Measurements from ENCODE around the gene PTPN14.
"Not testable (repeated sequence)": the region's sequence is repeated elsewhere in the genome, so short reads cannot be mapped to it uniquely, and the experiment has no call there.

PTPN14 gene

DNA sequence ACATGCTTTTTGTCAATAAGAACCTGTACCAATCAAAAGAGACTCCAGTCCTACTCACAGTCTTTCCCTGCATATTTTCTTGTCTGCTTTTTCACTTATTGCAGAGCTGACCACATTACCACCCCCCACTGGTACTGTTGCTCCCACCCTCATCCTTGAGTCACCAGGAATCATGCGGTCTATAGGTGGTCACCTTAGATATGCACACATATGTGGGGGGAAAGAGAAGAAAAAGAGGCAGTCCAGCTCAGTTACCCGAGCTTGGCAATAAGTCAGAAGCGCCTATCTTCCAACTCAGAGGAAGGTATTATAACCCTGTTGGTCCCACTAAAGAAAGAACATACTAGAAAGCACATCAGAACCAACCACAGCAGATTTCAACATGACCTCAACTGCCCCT lies 151.3 kb downstream of the PTPN14 start:
- no peak for DNase-seq (ENCODE audit: low read depth in 2 of 2)

DNA sequence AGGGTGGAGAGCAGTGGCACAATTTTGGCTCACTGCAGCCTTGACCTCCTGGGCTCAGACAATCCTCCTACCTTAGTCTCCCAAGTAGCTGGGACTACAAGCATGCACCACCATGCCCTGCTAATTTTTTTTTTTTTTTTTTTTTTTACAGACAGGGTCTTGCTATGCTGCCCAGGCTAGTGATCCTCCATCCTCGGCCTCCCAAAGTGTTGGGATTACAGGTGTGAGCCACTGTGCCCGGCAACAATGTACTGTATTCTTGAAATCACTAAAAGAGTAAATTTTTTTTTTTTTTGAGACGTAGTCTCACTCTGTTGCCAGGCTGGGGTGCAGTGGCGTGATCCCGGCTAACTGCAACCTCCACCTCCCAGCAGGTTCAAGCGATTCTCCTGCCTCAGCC lies 152.9 kb downstream of the PTPN14 start:
- no peak for DNase-seq (ENCODE audit: low read depth in 2 of 2)

DNA sequence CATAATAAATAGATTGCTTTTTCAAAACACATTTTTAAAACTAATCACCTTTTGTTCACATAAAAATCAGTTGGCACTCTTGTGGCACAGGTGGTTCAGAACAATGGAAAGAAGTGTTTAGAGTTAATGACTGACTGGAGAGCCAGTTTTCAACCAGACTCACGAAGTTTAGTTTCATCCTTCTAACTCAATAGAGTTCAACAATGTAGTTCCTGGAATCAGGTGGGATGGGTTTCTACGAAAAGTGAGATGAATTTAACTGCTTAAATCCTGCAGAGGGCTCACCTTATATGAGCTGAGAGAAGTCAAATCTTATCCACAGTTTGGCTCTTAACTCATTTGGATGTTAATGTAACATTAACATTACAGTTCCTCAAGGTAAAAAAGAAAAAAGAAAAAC lies 153.9 kb downstream of the PTPN14 start:
- DNase-seq (ENCODE audit: low read depth in 2 of 2): no peak

DNA sequence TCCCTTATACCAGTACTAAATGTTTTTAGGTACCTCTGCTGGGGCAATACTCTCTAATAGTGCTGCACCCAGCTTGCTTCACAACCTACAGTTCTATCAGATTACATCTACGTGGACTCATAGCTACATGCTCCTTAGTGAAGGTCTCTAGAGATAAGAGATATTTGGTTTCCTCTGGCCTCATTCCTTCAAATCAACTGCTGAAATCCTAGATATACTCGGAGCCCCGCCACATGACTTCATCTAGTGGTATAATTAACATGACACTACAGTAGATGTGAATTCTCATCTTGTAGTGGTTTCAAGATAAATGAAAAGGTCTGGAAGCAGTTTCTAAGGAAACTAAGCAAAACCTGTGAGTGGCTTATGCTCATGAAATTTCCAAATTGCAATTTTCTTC lies 155.1 kb downstream of the PTPN14 start:
- DNase-seq (ENCODE audit: low read depth in 2 of 2): no peak

DNA sequence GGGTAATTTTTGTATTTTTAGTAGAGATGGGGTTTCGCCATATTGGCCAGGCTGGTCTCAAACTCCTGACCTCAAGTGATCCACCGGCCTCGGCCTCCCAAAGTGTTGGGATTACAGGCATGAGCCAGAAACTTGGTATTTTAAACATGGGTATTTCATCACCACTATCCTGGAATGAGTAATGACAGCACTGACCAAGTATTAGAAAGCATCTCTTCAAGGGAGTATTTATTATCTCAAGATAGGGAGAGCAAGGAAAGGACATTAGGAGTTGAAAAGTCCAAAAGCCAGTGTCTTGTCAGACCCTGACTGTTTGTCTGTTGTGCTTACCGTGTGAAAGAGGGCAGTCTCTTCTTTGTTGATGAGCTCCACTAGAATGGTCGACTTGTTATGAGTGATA lies 156.8 kb downstream of the PTPN14 start:
- not testable (repeated sequence) for DNase-seq (ENCODE audit: low read depth in 2 of 2)

DNA sequence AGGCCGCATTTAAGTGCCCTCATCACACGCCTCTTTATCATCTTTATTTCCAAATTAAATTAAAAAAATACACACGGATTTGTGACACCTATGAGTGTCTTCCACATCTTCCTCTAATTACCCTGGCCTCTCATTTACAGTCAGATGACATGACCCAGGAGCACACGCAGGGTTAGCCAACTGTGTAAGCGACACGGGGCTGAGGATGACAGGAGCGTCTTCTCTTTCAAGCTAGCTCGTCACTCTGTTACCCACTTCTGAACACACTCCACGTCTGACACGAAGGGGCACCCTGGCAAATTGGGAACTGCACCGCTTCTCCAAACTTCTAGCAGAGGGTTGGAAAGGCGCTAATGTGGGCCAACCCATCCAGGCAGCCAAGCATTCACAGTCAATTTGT lies 158.3 kb downstream of the PTPN14 start:
- DNase-seq (ENCODE audit: low read depth in 2 of 2): no peak

DNA sequence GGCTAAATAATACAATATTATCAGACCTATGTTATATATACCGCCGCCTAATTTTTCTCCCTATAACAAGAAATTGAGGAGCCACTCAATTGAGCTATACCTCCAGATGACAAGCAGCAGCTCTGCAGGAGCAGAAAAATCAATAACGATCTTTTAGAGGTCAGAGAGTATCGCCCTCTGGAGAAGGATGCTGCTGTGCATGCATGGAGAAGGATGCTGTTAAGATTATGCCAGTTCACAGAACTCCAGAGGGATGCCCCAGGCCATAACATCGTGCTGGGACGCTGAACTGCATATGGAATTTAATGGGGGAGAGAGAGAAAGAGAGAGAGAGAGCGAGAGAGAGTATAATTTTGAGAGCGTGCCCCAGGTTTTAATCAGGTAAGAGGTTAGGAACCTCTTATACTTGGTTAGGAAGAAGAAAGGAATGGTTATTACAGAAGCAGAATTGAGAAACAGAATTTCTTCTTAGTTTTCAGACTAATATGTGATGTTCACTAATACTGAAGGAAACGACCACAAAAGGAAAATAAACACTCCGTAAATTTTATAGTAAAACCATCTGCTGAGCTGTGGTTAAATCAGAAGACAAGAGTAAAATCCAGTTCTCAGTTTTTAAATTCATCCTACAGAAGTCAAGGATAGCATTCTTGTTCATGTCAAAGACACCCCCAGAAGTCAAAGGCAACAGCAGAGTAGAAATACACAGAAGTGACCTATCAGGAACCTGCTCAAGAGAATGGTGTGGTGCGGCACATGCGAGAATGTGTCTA lies 159.3 kb downstream of the PTPN14 start:
- no peak for DNase-seq (ENCODE audit: low read depth in 2 of 2)

DNA sequence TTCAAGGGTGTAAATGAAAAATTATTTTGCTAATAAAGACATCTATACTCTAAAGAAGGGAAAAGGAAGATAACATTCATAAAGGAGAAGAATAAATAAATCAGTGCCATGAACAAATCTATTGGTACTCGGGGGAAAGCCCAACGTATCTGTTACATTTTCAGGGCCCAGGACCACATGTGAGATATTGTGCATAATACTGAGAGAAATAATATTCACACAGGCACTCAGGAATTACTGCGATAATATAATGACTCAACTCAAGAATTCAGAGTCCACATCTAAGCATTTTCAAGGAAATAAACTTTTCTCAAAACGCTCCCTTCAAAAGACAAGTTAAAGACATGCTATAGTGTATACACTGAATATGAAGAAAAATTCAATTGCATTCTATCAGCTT lies 161.7 kb downstream of the PTPN14 start:
- DNase-seq (ENCODE audit: low read depth in 2 of 2): no peak

DNA sequence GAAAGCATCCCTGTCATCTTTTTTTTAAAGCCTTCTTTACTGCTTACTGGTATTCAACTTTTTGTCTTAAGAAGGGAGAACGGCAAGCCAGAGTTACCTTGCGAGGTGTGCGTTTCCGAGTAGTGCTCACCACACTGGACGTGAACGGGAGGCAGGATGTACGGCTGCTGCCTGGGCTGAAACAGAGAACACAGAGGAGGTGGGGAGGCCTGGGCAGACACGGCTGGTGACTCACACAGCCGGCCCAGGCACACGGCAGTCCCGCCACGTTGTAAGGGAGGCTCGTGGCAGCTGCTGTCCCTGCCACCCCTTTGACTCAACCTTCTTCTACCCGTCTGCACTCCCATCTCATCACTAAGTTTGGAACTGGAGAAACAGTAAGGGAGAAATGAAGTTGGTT lies 164.7 kb downstream of the PTPN14 start:
- DNase-seq (ENCODE audit: low read depth in 2 of 2): no peak

DNA sequence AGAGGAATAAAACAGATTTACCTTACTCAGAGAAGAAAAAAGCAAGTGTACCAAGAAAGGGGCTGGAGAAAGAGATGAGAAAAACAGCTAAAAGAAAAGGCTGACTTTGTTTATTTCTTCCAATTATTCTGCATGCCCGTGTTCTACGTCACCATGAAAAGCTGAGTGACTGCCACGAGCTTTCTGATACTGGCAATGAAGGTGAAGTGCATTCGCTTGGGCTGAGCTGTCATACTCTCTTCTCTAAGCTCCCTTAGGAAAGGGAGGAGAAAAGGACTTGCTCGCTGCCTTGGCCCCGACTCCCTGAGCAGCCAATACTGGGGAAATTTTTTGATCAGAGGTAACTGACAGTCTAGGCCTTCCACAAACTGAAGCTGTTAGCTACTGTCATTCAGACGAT lies 165.1 kb downstream of the PTPN14 start:
- DNase-seq (ENCODE audit: low read depth in 2 of 2): no peak

DNA sequence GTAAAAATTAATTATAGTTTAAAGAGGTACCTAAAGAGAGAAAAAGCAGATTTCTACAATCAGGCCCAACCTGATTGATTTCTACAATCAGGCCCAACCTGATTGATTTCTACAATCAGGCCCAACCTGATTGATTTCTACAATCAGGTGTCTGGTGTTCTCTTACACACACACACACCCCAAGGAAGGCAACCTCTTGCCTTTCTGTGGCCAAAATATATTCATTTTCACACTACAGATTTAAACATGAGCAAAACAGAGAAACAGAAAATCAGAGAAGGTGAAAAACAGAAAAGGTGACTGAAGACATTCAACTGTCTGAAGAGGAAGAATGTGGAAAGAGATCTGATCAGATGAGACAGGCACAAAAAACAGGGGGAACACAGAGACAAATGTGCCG lies 166.0 kb downstream of the PTPN14 start:
- DNase-seq (ENCODE audit: low read depth in 2 of 2): no peak

DNA sequence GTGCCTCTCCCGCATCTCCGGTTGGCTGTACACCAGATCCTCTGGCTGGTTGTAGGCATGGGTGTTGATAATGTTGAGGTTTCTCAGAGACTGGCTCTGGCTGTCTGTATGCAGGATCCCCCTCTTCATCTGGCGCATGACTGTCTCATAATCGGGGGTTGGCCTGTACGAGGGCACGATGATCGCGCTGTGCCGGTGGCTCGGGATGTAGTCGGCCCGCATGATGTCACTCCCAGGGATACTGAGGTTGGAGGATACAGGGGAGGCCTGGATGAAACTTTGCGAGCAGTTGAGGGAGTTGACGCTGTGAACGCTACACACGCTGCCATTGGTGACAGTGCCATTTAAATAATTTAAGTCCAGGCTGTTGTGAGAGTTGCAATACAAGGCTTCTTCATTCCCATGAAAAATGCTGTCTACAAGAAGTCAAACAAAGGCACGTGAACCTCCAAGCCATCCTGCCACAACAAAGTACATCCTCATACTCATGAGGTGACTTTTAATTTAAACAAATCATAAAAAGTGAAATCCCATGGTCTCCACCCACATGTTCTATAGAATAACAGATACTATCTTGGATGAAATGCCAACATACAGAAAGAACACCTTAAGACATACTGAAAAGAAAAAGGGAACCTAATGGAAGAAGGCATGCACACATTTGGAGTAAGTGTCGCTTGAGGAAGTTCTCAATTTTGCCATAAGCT lies 166.9 kb downstream of the PTPN14 start:
- no peak for DNase-seq (ENCODE audit: low read depth in 2 of 2)

DNA sequence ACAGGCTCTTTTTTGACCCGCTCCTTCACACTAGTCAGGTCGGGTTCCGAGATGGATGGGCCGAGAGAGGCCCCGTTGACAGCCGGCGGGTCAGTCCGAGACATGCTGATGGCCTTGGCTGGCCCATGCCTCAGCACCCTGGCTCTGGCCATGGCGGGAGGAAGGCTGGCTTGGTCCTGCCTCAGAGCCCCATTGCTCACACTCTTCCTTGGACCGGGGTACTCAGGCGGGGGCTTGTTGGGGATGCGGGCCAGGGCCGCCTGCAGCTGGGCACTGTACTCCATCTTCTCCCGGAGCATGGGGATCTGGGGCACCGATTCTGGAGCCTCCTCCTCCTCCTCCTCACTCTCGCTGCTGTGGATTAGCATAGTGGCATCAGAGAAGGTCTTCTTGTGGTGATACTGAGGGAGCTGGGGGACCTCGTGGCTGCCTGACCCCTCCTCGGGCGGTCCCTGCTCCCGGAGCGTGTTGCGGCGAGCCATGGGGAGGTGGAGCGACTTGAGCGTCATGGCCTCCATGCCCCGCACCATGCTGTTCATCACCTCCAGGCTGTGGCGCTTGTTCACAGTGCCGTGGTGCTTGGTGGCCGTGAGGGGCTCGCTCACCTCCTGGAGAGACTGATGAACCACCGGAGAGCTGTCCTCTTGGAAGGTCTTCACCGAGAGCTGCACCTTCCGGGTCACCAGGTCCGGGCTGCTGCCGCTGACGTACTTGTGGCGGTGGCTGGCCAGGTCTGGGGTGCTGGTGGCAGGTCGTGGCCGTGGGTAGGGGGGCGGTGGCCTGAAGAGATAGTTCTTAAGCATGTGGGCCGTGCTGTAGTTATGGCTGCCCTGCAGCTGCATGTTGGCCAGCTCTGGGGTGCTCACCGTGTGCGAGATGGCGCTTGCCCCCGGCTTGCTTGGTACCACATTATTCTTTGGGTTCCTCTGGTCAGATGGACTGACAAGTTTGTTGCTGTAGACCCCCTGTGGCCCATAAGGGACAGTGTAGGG lies 167.7 kb downstream of the PTPN14 start:
- DNase-seq (ENCODE audit: low read depth in 2 of 2): no peak

DNA sequence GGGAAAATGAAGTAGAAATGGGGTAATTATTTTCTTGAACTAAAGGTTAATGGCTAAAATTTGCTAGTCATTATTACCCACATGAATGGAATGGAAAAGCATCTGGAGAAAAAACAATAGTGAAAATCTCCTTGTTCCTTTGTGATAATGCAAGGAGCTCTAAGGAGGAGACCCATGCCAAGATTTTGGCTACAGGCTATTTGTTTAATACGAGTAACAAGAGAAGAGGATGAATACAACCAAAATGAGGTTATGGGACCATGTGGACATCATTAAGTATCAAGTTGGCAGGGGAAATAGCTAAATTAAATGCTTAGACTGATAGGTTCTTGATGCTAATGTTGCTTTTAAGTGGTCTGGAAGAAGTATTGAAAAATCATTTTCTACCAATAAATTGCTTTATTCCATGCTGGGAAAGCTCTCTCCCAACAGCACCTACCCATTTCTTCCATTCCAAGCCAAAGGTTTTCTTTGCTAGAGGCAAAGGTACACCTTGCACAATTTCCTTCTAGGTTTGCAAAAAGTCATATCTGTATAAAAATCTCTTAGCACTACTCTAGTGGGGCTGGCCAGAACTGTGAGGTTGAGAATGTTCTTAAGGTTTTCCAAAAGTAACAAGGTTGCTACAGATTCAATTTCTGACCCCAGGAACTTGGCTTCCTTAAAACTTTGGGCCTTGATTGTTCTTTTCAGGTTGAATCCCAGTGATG lies 170.3 kb downstream of the PTPN14 start:
- no peak for DNase-seq (ENCODE audit: low read depth in 2 of 2)

DNA sequence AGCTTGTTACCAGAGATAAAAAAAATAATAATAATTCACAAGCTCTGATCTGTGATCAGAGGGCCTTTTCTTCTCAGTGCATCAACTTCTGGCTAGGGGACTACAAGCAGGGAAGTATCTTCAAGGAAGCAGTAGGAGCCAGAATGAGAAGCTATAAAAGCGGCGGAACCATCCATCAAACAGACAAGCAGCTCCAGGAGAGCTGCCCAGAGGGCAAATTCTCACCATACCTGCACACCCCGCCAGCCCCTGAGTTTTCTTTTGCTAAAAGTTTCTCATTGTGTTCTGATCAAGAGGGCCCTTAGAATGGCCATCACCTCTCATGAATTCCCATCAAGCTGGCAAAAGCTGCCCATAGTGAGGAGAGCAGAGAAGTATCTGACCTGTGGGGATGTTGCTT lies 171.0 kb downstream of the PTPN14 start:
- DNase-seq (ENCODE audit: low read depth in 2 of 2): no peak

DNA sequence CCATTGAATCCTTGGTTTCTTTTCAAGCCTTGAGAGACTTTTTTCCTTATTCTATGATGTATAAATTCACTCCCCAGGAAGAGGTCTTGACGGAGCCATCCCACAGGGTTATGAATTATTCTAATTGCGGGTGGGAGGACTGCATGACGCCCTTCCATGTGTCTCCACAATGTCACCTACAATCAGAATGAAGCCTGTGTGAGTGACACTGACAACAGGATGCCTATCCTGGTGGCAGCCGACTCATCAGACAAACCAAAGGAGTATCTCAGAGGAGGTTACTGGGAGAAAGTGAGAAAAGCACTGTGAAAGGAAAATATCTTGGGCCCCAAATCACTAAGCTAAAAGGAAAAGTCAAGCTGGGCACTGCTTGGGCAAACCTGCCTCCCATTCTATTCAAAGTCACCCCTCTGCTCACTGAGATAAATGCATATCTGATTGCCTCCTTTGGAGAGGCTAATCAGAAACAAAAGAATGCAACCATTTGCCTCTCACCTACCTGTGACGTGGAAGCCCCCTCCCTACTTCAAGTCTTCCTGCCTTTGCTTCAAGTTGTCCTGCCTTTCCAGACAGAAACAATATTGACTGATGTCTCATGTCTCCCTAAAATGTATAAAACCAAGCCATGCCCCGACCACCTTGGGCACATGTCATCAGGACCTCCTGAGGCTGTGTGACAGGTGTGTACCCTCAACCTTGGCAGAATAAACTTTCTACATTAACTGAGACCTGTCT lies 172.0 kb downstream of the PTPN14 start:
- no peak for DNase-seq (ENCODE audit: low read depth in 2 of 2)

DNA sequence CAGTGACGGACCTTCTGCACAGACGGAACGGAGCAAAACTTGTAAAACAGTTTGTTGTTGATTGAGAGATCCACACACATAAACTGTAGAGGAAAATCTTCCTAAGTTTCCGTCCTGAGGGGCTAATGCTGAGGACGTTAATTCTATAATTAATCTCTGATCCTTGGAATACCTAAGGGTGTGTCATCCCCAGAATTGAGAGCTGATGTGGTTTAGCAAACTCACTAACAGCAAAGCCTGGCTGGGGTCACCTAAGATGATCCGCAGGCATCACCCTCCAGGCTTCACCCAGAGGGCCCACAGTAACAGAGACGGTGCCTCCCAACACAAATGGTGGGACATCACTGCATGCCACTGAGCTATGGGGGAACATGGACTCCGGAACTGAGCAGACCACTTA lies 172.9 kb downstream of the PTPN14 start:
- no peak for DNase-seq (ENCODE audit: low read depth in 2 of 2)

DNA sequence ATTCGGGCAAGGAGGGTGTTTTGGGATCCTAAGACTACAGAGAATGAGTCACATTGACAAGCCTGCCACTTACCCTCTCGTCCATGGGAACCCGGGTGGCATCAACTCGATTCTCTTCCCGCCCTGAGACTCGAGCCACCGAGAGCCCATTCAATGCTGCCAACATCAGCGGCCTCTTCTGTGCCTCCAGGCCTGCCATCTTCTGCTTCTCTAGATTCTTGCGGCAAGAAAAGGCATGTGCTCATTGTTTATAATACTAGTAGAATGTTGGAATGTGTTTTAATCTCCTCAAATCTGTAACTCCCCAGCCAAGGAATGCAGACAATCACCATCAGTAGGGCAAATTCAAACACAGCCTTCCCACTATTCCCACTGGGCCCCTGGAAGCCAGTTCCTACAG lies 173.5 kb downstream of the PTPN14 start:
- DNase-seq (ENCODE audit: low read depth in 2 of 2): no peak

DNA sequence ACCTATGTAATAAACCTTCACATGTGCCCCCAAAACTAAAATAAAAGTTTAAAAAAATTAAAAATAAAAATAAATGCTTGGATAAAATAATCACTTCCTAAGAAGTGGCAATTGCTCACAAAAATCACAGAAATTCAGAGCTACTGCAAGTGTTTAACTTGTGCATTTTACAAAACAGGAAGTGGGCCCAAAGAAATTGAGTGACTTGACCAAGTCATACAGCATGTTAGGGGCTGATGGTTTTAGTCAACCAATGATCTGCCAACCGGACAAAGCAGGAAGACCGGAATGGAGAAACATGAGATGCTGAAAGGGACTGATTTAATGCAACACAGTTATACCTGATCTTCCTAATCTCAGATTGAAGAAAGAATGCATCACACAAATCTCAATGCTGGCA lies 173.9 kb downstream of the PTPN14 start:
- no peak for DNase-seq (ENCODE audit: low read depth in 2 of 2)

DNA sequence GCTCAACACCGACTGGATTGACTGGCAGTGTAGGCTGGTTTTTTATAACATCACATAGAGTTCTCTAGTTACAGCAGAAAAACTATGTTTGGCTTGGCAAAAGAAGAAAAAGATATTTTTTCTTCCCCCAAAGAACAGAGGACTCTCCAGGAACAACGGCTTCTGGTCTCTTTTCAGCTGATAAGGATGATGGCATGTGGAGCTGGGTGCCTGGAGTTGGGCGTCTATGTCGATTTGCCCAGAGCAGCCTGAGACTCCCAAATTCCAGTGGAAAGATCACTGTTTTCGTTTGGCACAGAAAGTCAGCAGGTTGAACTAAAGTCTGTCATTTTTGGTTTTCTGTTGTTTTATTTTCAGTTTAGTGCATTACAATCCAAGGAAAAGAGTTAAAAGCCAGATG lies 179.3 kb downstream of the PTPN14 start:
- no peak for DNase-seq (ENCODE audit: low read depth in 2 of 2)

DNA sequence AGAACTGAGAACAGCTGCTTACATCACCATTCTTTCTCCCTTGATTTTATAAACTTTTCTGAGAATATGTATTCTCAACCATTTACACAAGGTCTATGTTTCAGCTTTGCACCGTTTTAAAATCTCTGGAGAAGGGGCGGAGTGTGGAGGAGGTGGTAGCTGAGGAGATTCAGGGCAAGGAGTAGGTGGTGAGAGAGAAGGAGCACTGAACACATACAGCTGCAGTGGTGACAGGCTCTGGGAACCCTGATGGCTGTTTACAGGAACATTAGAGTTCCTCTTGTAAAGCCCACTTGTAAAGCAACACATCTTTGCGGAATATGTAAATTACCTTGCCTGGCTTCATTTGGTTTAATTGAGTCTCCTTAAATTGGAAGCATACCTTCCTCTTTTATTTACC lies 180.8 kb downstream of the PTPN14 start:
- DNase-seq (ENCODE audit: low read depth in 2 of 2): no peak

Measured in stimulated activated CD4-positive, alpha-beta T cell treated with anti-CD3 and anti-CD28 coated beads, Interleukin-1b, Interleukin-23, amount 100 ng/mL, for 1 hour (primary cell).